ENCODE data around the gene IFNK.

DNA sequence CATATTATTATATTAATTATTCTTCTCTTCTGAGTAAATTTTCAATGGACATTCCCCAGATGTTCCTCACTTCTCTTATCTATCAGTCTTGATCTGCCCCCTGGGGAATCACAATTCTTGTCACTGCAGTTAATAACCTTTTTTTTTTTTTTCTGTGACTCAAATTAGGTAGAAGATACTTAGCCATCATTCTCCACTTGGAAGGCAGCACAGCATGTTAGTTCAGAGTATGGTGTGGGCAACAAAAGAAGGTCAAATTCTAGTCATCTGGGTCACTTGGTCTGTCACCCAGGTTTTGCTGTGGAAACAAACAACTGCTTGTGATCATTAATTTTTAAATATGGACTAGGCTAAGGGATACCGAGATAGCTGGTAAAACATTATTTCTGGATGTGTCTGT lies 13.7 kb downstream of the IFNK start:
- TF ChIP-seq CTCF (IDR thresholded peaks at IDR 0.05) (no peak), RCOR1 (IDR thresholded peaks at IDR 0.05; ENCODE audit: low read depth, low read length) (no peak), PBX3 (IDR thresholded peaks at IDR 0.05) (no peak), EHMT2 (IDR thresholded peaks at IDR 0.05; ENCODE audit: low read depth) (no peak)
- TF ChIP-seq, protein P1, sequence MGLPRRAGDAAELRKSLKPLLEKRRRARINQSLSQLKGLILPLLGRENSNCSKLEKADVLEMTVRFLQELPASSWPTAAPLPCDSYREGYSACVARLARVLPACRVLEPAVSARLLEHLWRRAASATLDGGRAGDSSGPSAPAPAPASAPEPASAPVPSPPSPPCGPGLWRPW (IDR thresholded peaks at IDR 0.05) = no peak
- TF ChIP-seq, protein P2, sequence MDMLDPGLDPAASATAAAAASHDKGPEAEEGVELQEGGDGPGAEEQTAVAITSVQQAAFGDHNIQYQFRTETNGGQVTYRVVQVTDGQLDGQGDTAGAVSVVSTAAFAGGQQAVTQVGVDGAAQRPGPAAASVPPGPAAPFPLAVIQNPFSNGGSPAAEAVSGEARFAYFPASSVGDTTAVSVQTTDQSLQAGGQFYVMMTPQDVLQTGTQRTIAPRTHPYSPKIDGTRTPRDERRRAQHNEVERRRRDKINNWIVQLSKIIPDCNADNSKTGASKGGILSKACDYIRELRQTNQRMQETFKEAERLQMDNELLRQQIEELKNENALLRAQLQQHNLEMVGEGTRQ (IDR thresholded peaks at IDR 0.05) = no peak
